H1 (cell line): ENCODE measurements around the gene CENPI. TPM values are rescaled to one million over a fixed set of nuclear protein-coding genes. Genes with fewer than 3 reads are reported as not detected.

ENCODE experiments used
- ASH2L ChIP-seq: fragments of 200-600, 300-600 bp; sonication (generic); IDR thresholded peaks from one replicate; pipeline ENCODE4 v1.7.1; 2017; ENCODE audit warnings: low read length
- CEBPB ChIP-seq: IDR thresholded peaks from 2 replicates; pipeline ENCODE4 v1.6.1; 2012; ENCODE audit warnings: low read depth, low read length
- CREB1 ChIP-seq: IDR thresholded peaks from 2 replicates; pipeline ENCODE4 v1.6.1; 2012; ENCODE audit warnings: inconsistent platforms
- KDM4A ChIP-seq: IDR thresholded peaks from one replicate; pipeline ENCODE4 v1.7.1; 2012; ENCODE audit warnings: low read depth, mild to moderate bottlenecking, moderate library complexity, low read length, inconsistent platforms; ENCODE audit not compliant: severe bottlenecking
- KDM5A ChIP-seq: fragments of 200-600 bp; IDR thresholded peaks from 2 replicates; pipeline ENCODE4 v1.7.1; 2012; ENCODE audit warnings: mild to moderate bottlenecking, low read length, inconsistent platforms, mixed read lengths
- NRF1 ChIP-seq: IDR thresholded peaks from 2 replicates; pipeline ENCODE4 v1.6.1; 2011; ENCODE audit warnings: mild to moderate bottlenecking, low read depth, low read length, improper control_type of control experiment
- PHF8 ChIP-seq: fragments of 200-600 bp; sonication (generic); conservative IDR thresholded peaks from 2 replicates; pipeline ENCODE4 v1.7.1; 2012; ENCODE audit warnings: low read depth, mild to moderate bottlenecking, inconsistent platforms, low read length, moderate library complexity
- RNF2 ChIP-seq: fragments of 200-900, 300-1000 bp; sonication (generic); IDR thresholded peaks from 2 replicates; pipeline ENCODE4 v1.7.1; 2016; ENCODE audit warnings: borderline replicate concordance, low read depth, mild to moderate bottlenecking, antibody characterized with exemption, low read length; ENCODE audit not compliant: poor library complexity, severe bottlenecking; ENCODE audit errors: missing control alignments
- SIRT6 ChIP-seq: IDR thresholded peaks from one replicate; pipeline ENCODE4 v1.7.1; 2012; ENCODE audit warnings: low read length, inconsistent platforms
- SP1 ChIP-seq: IDR thresholded peaks from 2 replicates; pipeline ENCODE4 v1.6.1; 2011; ENCODE audit warnings: low read depth, low read length
- TAF7 ChIP-seq: optimal IDR thresholded peaks from 2 replicates; pipeline ENCODE3; 2011; ENCODE audit warnings: low read depth, mild to moderate bottlenecking, inconsistent platforms, low read length, moderate library complexity, borderline replicate concordance
- ZNF274 ChIP-seq: IDR thresholded peaks from 2 replicates; pipeline ENCODE4 v1.7.0; 2012; ENCODE audit warnings: low read length, borderline replicate concordance; ENCODE audit errors: extremely low read depth
- polyA plus RNA-seq, 7 experiments: library from polyadenylated mRNA; depleted of rRNA in 3 of 7; stranded (reverse) in 5 of 7; unstranded in 2 of 7; fragments of >200 nt in 5 of 7; fragments of 200-250 nt in 2 of 7; gene quantifications; 1 replicate in 5 of 7; 2 replicates in 1 of 7; 4 replicates in 1 of 7; pipeline versions ENCODE4 v1.2.1 to v1.2.3, GENCODE V29; 2011 to 2013; ENCODE audit warnings: missing spikeins in 2 of 7, mixed read lengths in 2 of 7
- total RNA-seq: library from RNA; stranded (reverse); fragmentation: NEBNext Ultra II Directional; extraction: Animal tissue kit (Norgen Biotek cat#: 25700); gene quantifications from 2 replicates; pipeline ENCODE4 v1.2.1, GENCODE V29; 2021
- TF ChIP-seq, protein P1 (sequence below): IDR thresholded peaks from 2 replicates; pipeline ENCODE4 v1.6.1; 2012; ENCODE audit warnings: inconsistent platforms

Gene CENPI
- total and polyA plus RNA-seq, 2 of the 8 experiments (the other 6 are each of a cell fraction or from before 2014, with no cell fraction given): 7.2 to 22.5 TPM

DNA sequence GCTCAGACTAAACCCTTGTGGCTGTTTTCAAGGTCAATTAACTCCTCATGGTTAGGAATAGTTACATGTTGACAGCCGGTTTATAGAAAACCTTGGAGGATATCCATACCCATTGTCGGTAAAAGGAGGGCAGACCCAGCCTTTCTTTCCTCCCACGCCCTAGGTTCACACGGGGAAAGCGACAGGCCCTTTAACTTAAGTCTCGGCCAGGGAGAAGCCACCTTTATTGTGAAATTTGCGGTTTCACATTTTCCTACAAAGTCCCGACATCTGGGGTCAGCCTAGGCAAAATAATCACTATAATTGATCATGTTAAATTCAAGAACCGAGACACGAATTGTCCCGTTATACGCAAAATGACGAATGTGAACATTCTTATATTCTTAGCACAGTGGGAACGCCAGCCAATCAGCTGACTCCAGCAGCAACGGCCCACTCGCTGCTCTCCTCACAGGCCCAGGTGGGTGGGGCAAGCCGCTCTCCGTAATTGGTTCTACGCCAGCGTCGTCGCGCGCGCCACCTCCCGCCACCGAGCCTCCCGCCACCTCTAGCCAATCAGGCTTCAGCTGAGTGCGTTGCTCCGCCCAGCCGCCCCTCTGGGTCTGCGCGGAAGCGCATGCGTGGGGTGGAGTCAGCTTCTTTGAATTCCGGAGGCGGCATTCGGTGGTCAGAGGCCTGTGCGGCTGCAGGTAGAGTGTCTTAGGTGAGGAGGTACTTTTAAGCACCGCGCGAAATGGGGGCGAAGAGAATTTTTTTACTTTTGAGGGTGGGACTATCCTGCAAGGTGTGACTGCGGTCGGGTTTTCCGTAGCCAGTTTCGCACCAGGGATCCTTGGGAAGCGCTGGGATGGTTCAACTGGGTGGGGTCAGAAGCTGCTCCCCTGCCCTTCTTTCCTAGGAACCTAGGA lies at the start of gene CENPI (continued):
- TF ChIP-seq SP1 (peak; percentile 75), KDM4A (peak; percentile 70), ZNF274 (no peak), CEBPB (no peak), TAF7 (peak; percentile 74), CREB1 (peak; percentile 85), NRF1 (peak; percentile 67), PHF8 (peak; percentile 63), ASH2L (peak; percentile 14), RNF2 (no peak), KDM5A (no peak), SIRT6 (no peak)
- TF ChIP-seq, protein P1, sequence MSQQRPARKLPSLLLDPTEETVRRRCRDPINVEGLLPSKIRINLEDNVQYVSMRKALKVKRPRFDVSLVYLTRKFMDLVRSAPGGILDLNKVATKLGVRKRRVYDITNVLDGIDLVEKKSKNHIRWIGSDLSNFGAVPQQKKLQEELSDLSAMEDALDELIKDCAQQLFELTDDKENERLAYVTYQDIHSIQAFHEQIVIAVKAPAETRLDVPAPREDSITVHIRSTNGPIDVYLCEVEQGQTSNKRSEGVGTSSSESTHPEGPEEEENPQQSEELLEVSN: peak; percentile 91
